Esophagus muscularis mucosa (tissue), 4 donors: ENCODE data around the gene CPEB1. TPM values are rescaled to one million over a fixed set of nuclear protein-coding genes. Genes with fewer than 3 reads are reported as not detected.
"Not testable (repeated sequence)": the region's sequence is repeated elsewhere in the genome, so short reads cannot be mapped to it uniquely, and the experiment has no call there.

Source experiments
- DNase-seq: peaks from one replicate; pipeline ENCODE4 v3.0.0-alpha.2; 2017; ENCODE audit errors: extremely low spot score
- H3K27ac ChIP-seq, 4 donors: fragments of 200-600 bp; sonication (generic); replicated peaks in 1 of 4; 1 replicate in 3 of 4; 2 replicates in 1 of 4; pipeline ENCODE4 v1.5.1; 2016 to 2019; ENCODE audit warnings: mild to moderate bottlenecking in 1 of 4
- H3K27me3 ChIP-seq, 4 donors: fragments of 200-600 bp; sonication (generic); one replicate each; pipeline versions ENCODE4 v1.5.1 to v1.6.0; 2016 to 2019
- H3K36me3 ChIP-seq, 4 donors: fragments of 200-600 bp; sonication (generic); one replicate each; pipeline ENCODE4 v1.5.1; 2016 to 2019
- H3K4me1 ChIP-seq, 4 donors: fragments of 200-600 bp; sonication (generic); one replicate each; pipeline ENCODE4 v1.5.1; 2016 to 2019
- H3K4me3 ChIP-seq, 4 donors: fragments of 200-600 bp; sonication (generic); 1 replicate in 2 of 4; 2 replicates in 2 of 4; pipeline ENCODE4 v1.5.1; 2016 to 2019; ENCODE audit warnings: mild to moderate bottlenecking in 4 of 4, moderate library complexity in 1 of 4
- H3K9me3 ChIP-seq, 4 donors: fragments of 200-600 bp; sonication (generic); 1 replicate in 3 of 4; 2 replicates in 1 of 4; pipeline ENCODE4 v1.5.1; 2016 to 2019
- EP300 ChIP-seq: sonication (generic); formaldehyde crosslinking; IDR thresholded peaks from one replicate; pipeline ENCODE4 v1.6.1; 2017; ENCODE audit warnings: antibody characterized with exemption
- POLR2A ChIP-seq: fragments of 450-650 bp; IDR thresholded peaks from one replicate; pipeline ENCODE4 v1.6.1; 2017; ENCODE audit warnings: antibody characterized with exemption, moderate library complexity, mild to moderate bottlenecking, low read depth
- POLR2AphosphoS5 ChIP-seq, 2 donors: sonication (generic); formaldehyde crosslinking; IDR thresholded peaks; one replicate each; pipeline ENCODE4 v1.6.1; 2017; ENCODE audit warnings: antibody characterized with exemption in 2 of 2
- WGBS: methylation state at CpG from one replicate; pipeline ENCODE4 v1.1.5; 2018; 5-methylcytosine and 5-hydroxymethylcytosine counted together
- intact Hi-C: fragments of 100-400 bp; cut with DNase I; formaldehyde crosslinking; loops from one replicate; pipeline ENCODE4 v1.15.1; 2023
- total RNA-seq, 4 donors: library from RNA; depleted of rRNA; stranded (reverse); fragments of >200 nt; gene quantifications; one replicate each; pipeline versions ENCODE4 v1.1.0 to v1.2.1, GENCODE V29; 2016
- TF ChIP-seq, protein P1 (sequence below), 3 experiments: fragments of 200-600 bp in 2 of 3; fragments of 450-650 bp in 1 of 3; sonication (generic) in 2 of 3; IDR thresholded peaks; one replicate each; pipeline ENCODE4 v1.5.1; 2017 to 2019; ENCODE audit warnings: antibody characterized with exemption in 3 of 3, mild to moderate bottlenecking in 2 of 3, moderate library complexity in 1 of 3

Gene CPEB1
- total RNA-seq, 4 donors from 2014 or later: 5.6 to 8.1 (median 5.9) TPM

DNA sequence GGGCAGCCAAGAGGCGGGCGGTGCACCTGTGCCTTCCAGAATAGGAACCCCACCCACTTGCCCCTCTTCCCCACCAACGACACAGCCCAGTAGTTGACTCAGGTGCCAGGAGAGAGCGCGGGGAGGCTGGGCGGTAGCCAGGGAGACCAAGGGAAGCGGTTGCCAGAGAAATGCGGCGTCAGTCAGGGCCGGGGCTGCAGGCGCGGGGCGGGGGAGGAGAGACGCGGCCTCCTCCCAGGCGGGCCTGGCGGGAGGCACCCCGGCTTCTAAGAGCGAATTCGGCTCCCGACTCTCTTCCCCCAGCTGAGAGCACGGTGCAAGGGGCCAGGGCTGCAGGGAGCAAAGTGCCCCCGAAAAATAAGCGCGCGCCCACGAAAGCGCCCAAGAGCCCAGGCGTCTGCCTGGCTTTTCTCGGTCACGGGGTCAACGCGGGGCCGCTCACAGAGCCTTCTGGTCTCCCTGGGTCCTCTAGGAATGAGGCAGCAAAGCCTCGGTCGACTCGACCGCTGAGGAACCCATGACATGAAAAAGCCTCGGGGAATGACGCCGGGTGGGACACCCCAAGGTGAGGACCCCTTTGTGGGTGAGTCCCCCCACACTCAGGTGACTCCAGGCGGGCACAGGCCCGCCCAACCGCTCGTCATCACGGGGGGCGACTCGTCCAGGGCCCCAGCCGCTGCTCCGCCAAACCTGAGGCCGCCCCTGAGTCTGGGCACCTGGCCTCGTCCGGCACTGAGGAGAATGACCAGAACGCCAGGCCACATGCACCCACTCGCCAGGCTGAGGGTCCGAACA lies 716 bp downstream of the CPEB1 start:
- Histone ChIP-seq H3K4me3 (peak overlapping the region; percentile 65 to 85 (median 70)), H3K36me3 (no peaks in the 10 kb centered on the region), H3K27me3 (peaks cover 0 to 55% (median 17%) of the 10 kb centered on the region in 4 donors), H3K27ac (peak overlapping the region in 1 of 4 donors; percentile 63), H3K4me1 (peaks cover 17 to 32% (median 30%) of the 10 kb centered on the region in 4 donors), H3K9me3 (no peaks in the 10 kb centered on the region)
- 27% methylated on average over 21 of the region's 56 CpGs for WGBS
- intact Hi-C loops: loop anchor here (5.0 kb wide), 1 partner anchor 106 kb away; no protein-coding TSS in a partner anchor
- TF ChIP-seq, protein P1, sequence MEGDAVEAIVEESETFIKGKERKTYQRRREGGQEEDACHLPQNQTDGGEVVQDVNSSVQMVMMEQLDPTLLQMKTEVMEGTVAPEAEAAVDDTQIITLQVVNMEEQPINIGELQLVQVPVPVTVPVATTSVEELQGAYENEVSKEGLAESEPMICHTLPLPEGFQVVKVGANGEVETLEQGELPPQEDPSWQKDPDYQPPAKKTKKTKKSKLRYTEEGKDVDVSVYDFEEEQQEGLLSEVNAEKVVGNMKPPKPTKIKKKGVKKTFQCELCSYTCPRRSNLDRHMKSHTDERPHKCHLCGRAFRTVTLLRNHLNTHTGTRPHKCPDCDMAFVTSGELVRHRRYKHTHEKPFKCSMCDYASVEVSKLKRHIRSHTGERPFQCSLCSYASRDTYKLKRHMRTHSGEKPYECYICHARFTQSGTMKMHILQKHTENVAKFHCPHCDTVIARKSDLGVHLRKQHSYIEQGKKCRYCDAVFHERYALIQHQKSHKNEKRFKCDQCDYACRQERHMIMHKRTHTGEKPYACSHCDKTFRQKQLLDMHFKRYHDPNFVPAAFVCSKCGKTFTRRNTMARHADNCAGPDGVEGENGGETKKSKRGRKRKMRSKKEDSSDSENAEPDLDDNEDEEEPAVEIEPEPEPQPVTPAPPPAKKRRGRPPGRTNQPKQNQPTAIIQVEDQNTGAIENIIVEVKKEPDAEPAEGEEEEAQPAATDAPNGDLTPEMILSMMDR (IDR thresholded peaks at IDR 0.05): no peak
- no peak for TF ChIP-seq POLR2A
- no peak for TF ChIP-seq EP300
- no peak for TF ChIP-seq POLR2AphosphoS5 (IDR thresholded peaks at IDR 0.05)
- DNase-seq: no peak

DNA sequence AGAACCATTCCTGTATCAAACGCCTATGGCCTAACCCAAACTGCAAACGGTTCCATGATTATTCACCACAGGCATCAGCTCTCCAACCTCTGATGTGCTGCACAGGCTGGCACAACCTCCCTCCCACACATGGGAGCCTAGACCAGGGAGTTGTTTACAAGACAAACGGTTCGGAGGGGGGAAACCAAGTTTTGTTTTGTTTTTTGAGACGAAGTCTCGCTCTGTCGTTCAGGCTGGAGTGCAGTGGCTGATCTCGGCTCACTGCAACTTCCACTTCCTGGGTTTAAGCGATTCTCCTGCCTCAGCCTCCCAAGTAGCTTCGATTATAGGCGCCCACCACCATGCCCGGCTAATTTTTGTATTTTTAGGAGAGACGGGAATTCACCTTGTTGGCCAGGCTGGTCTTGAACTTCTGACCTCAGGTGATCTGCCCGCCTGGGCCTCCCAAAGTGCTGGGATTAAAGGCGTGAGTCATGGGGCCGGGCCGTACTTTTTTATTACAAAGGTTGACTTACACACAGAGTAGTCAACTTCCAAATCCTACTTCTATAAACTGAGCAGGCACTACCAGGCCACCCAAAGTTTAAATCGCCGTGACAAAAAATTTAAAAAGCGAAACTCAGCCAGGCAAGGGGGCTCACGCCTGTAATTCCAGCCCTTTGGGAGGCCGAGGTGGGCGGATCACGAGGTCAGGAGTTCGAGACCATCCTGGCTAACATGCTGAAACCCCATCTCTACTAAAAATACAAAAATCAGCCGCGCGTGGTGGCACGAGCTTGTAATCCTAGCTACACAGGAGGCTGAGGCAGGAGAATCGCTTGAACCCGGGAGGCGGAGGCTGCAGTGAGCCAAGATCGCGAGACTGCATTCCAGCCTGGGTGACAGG lies 2.0 kb downstream of the CPEB1 start:
- H3K27me3 ChIP-seq: peaks cover 0 to 58% (median 17%) of the 10 kb centered on the region in 4 donors
- not testable (repeated sequence) for H3K27ac ChIP-seq, DNase-seq, H3K36me3 ChIP-seq, H3K4me3 ChIP-seq, H3K9me3 ChIP-seq
- intact Hi-C loops: loop anchor here (5.0 kb wide), 1 partner anchor 107 kb away; no protein-coding TSS in a partner anchor
- H3K4me1 ChIP-seq: peaks cover 17 to 32% (median 30%) of the 10 kb centered on the region in 4 donors
- WGBS: 92% methylated on average over 34 of the region's 34 CpGs

DNA sequence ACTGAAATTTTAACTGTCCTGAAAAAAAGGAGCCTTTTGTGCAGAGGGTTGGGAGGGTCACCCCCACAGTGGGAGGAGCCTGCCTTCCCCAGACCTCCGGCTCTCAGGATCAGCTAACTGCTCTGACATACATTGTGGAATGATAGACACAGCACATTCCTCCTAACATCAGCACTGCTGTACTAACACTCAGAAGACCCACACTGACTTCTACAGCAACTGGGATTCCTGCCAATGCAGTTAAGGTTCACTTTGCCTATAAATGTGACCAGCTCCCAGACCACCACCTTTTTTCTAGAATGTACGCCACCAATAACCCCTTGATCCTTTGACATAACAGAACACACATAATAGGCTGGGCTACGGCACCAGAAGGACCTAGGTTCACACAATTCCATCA lies 3.2 kb downstream of the CPEB1 start:
- Histone ChIP-seq H3K27ac (no peak overlapping the region), H3K36me3 (no peaks in the 10 kb centered on the region), H3K27me3 (peaks cover 0 to 61% (median 17%) of the 10 kb centered on the region in 4 donors), H3K9me3 (no peaks in the 10 kb centered on the region), H3K4me1 (peaks cover 17 to 32% (median 30%) of the 10 kb centered on the region in 4 donors), H3K4me3 (no peak overlapping the region)
- WGBS: 39% methylated on average over 3 of the region's 3 CpGs
- intact Hi-C loops: no loop called here
- TF ChIP-seq EP300 (no peak), POLR2A (no peak), POLR2AphosphoS5 (IDR thresholded peaks at IDR 0.05) (no peak)
- TF ChIP-seq, protein P1 (IDR thresholded peaks at IDR 0.05): no peak
- DNase-seq: peak; percentile 77

DNA sequence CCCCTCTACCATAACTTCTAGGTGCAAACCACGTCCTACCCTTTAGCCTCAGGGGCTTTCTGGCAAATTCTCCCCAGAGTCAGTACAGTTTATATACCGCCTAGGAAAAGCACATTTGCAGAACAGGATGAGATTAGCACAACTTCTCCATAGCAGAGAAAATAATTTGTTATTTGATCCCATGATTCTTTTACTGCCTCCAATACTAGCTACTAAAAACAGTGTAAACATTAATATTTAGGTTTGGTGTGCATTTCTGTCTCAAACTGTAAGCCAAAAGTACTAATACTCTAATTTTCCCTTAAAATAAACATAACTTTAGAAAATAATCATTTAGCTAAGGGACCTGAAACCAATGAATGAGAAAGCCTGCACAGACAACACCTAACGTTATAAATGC lies 4.5 kb downstream of the CPEB1 start:
- no peak overlapping the region for H3K4me3 ChIP-seq
- H3K9me3 ChIP-seq: no peaks in the 10 kb centered on the region
- no peak for DNase-seq
- 59% methylated on average over 3 of the region's 3 CpGs for WGBS
- H3K27me3 ChIP-seq: peaks cover 0 to 51% (median 17%) of the 10 kb centered on the region in 4 donors
- TF ChIP-seq EP300: no peak
- no peak for TF ChIP-seq POLR2A
- no peak for TF ChIP-seq POLR2AphosphoS5 (IDR thresholded peaks at IDR 0.05)
- peaks cover 11 to 22% (median 19%) of the 10 kb centered on the region in 4 donors for H3K4me1 ChIP-seq
- intact Hi-C loops: no loop called here
- no peak overlapping the region for H3K27ac ChIP-seq
- H3K36me3 ChIP-seq: no peaks in the 10 kb centered on the region

DNA sequence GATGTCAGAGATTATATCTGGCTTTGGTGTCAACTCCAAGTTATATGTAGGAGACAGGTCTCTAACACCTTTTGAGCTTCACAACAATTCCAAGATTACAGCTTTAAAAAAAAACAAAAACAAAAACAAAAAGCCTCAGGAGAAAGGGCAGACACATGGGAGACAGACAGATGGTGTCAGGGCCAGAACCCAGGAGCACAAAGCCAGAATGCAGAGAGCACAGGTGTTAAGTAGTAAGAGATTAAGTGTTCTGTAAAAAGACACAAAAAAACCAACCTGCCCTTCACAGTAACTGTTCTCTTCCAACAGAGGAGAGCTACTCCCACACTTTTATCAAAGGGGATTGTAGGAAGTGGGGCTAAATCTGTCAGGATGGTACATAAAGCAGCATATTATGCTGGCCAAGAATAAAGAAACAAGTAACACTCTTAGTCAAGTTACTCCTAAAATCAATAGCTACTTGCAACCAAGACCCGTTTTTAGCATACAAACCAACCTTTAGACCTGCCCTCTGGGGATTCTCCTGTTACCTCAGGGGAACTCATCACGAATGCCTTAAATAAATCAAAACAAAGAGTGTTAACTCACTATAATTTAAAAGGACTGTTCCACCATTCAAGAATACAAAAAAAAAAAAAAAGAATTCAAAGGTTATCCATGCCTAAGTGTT lies 5.9 kb downstream of the CPEB1 start:
- peaks cover 0 to 37% (median 7%) of the 10 kb centered on the region in 4 donors for H3K27me3 ChIP-seq
- intact Hi-C loops: no loop called here
- H3K4me1 ChIP-seq: peaks cover 0 to 8% (median 5%) of the 10 kb centered on the region in 4 donors
- H3K36me3 ChIP-seq: no peaks in the 10 kb centered on the region
- TF ChIP-seq, protein P1 (IDR thresholded peaks at IDR 0.05): no peak
- TF ChIP-seq POLR2AphosphoS5 (IDR thresholded peaks at IDR 0.05): no peak
- no peak for TF ChIP-seq EP300
- no peak for TF ChIP-seq POLR2A
- no peak for DNase-seq
- no peak overlapping the region for H3K27ac ChIP-seq
- no peak overlapping the region for H3K4me3 ChIP-seq
- WGBS: 44% methylated on average over 2 of the region's 2 CpGs
- no peaks in the 10 kb centered on the region for H3K9me3 ChIP-seq
